K562 (cell line): ENCODE measurements around the gene COL1A2. TPM values are rescaled to one million over a fixed set of nuclear protein-coding genes. Genes with fewer than 3 reads are reported as not detected.

Experiments used
- ATAC-seq: fragments of 200-7000 bp; cut with Tn5 transposase; 3 replicates; pipeline ENCODE4 v1.9.1; 2020; ENCODE audit warnings: moderate library complexity
- BruUV-seq: library from RNA; stranded (reverse); fragments of 400-500 nt; replicated peaks from 2 replicates; lab custom pipeline; 2021; lab: Mats Ljungman, UMichigan
- CTCF ChIA-PET: fragments of 300-600 bp; formaldehyde crosslinking; extraction: SDS; loops from one replicate; lab custom pipeline; 2021; ENCODE audit warnings: low intra/inter-chr PET ratio; lab: Yijun Ruan, JAX
- POLR2A ChIA-PET: fragments of 300-600, 350-650 bp; sonication (Branson Sonifier 250); formaldehyde crosslinking; extraction: SDS; loops from one replicate; lab custom pipeline; 2021; ENCODE audit warnings: antibody characterized with exemption, inconsistent platforms; lab: Yijun Ruan, JAX
- DNase-seq, 4 experiments: peaks; one replicate each; pipeline versions ENCODE4 v3.0.0 to v3.0.0-alpha.2; 2011 to 2018; ENCODE audit warnings: low spot score in 3 of 4, mixed read lengths in 3 of 4; ENCODE audit errors: extremely low read depth in 1 of 4
- FAIRE-seq: peaks from 2 replicates; lab custom pipeline; 2011; peaks lifted over from hg19 to GRCh38; lab: Jason Lieb, UNC
- H2AFZ ChIP-seq: 2 replicates; pipeline ENCODE4 v1.6.0; 2011; ENCODE audit warnings: low read depth, low read length, control low read depth, inconsistent platforms
- H3K27ac ChIP-seq: fragments of 200-600 bp; 3 replicates; pipeline ENCODE4 v1.8.0; 2011; ENCODE audit warnings: low read depth, mild to moderate bottlenecking, control low read depth, inconsistent platforms, low read length, moderate library complexity, mixed read lengths; ENCODE audit errors: extremely low read depth
- H3K27me3 ChIP-seq, 2 experiments: fragments of 300-600 bp in 1 of 2; 2 replicates in 1 of 2; 3 replicates in 1 of 2; pipeline versions ENCODE4 v1.6.0 to v1.8.0; 2011; ENCODE audit warnings: inconsistent platforms in 2 of 2, low read length in 2 of 2, mild to moderate bottlenecking in 1 of 2, mixed read lengths in 1 of 2, moderate library complexity in 1 of 2; ENCODE audit not compliant: control insufficient read depth in 2 of 2, insufficient read depth in 2 of 2
- H3K36me3 ChIP-seq: fragments of 300-600 bp; 3 replicates; pipeline ENCODE4 v1.8.0; 2011; ENCODE audit warnings: mild to moderate bottlenecking, low read length, inconsistent platforms; ENCODE audit not compliant: control insufficient read depth, insufficient read depth
- H3K4me1 ChIP-seq, 2 experiments: fragments of 200-600 bp in 1 of 2; replicated peaks in 1 of 2; 2 replicates in 1 of 2; 3 replicates in 1 of 2; pipeline versions ENCODE4 v1.5.1 to v1.8.0; 2011; ENCODE audit warnings: inconsistent platforms in 2 of 2, low read length in 2 of 2, mild to moderate bottlenecking in 1 of 2, mixed read lengths in 1 of 2, moderate library complexity in 1 of 2; ENCODE audit not compliant: control insufficient read depth in 2 of 2, insufficient read depth in 2 of 2
- H3K4me2 ChIP-seq: 2 replicates; pipeline ENCODE4 v1.6.1; 2011; ENCODE audit warnings: low read length, control low read depth, inconsistent platforms, mixed read lengths; ENCODE audit not compliant: insufficient read depth
- H3K4me3 ChIP-seq: fragments of 200-600 bp; sonication (generic), shearing (Covaris generic); 2 replicates; pipeline ENCODE4 v1.5.1; 2016; ENCODE audit warnings: control low read depth, inconsistent platforms
- H3K79me2 ChIP-seq: fragments of 200-600 bp; 3 replicates; pipeline ENCODE4 v1.8.0; 2011; ENCODE audit warnings: low read length, inconsistent platforms; ENCODE audit not compliant: control insufficient read depth, insufficient read depth
- H3K9ac ChIP-seq, 2 experiments: 2 replicates each; pipeline versions ENCODE4 v1.6.0 to v1.6.1; 2011; ENCODE audit warnings: low read depth in 2 of 2, low read length in 2 of 2, control low read depth in 1 of 2, inconsistent platforms in 1 of 2, mild to moderate bottlenecking in 1 of 2, mixed read lengths in 1 of 2; ENCODE audit not compliant: insufficient read depth in 1 of 2
- H3K9me1 ChIP-seq: one replicate; pipeline ENCODE4 v1.6.0; 2011; ENCODE audit warnings: inconsistent platforms, mild to moderate bottlenecking, low read length, moderate library complexity; ENCODE audit not compliant: control insufficient read depth, insufficient read depth
- H3K9me3 ChIP-seq: replicated peaks from 2 replicates; pipeline ENCODE4 v1.5.1; 2011; ENCODE audit warnings: low read depth, low read length, inconsistent platforms; ENCODE audit not compliant: control insufficient read depth, insufficient read depth
- H4K20me1 ChIP-seq: replicated peaks from 2 replicates; pipeline ENCODE4 v1.6.1; 2011; ENCODE audit warnings: low read length, inconsistent platforms, mixed read lengths; ENCODE audit not compliant: control insufficient read depth, insufficient read depth
- WGBS: fragments of 100-300 bp; shearing (Covaris generic); methylation state at CpG from one replicate; pipeline ENCODE4 v1.1.6; 2016; ENCODE audit warnings: low coverage, mixed read lengths; ENCODE audit not compliant: insufficient coverage; ENCODE audit errors: missing lambda C conversion rate; 5-methylcytosine and 5-hydroxymethylcytosine counted together
- in situ Hi-C: fragments of 300-500 bp; cut with MboI; formaldehyde crosslinking; loops from 4 replicates; pipeline ENCODE4 v1.15.0; 2018; ENCODE audit warnings: inconsistent platforms, mixed read lengths
- intact Hi-C: fragments of 100-400 bp; cut with micrococcal nuclease; formaldehyde crosslinking; loops from 2 replicates; pipeline ENCODE4 v1.14.2; 2022
- polyA plus RNA-seq, 8 experiments: library from polyadenylated mRNA; depleted of rRNA in 4 of 8; stranded (reverse) in 5 of 8; unstranded in 3 of 8; fragments of >200 nt; fragmentation: Nextera tagmentation in 2 of 8; fragmentation: Illumina TruSeq in 1 of 8; extraction: Ambion mirVana in 2 of 8; extraction: Trizol in 1 of 8; gene quantifications; 2 replicates each; pipeline versions ENCODE4 v1.2.1 to v1.2.3, GENCODE V29; 2011 to 2014; ENCODE audit warnings: inconsistent platforms in 1 of 8, missing spikeins in 1 of 8
- total RNA-seq, 7 experiments: library from RNA; depleted of rRNA in 6 of 7; stranded (reverse); fragments of >200 nt in 6 of 7; fragmentation: Illumina TruSeq in 2 of 7; extraction: Trizol in 2 of 7; gene quantifications; 2 replicates each; pipeline versions ENCODE4 v1.2.1 to v1.2.3, GENCODE V29; 2011 to 2021; ENCODE audit warnings: low replicate concordance in 1 of 7
- TF ChIP-seq, protein P1 (sequence below), 2 experiments: fragments of 450-650 bp in 1 of 2; sonication (generic) in 1 of 2; formaldehyde crosslinking in 1 of 2; IDR thresholded peaks; 2 replicates each; pipeline versions ENCODE4 v1.7.1 to v1.9.0; 2016 to 2022; ENCODE audit warnings: inconsistent platforms in 1 of 2, mild to moderate bottlenecking in 1 of 2, missing genetic modification reagents in 1 of 2
- TF ChIP-seq, protein P2 (sequence below): sonication (generic); formaldehyde crosslinking; IDR thresholded peaks from 2 replicates; pipeline ENCODE4 v1.8.1; 2023; ENCODE audit warnings: missing genetic modification reagents, mild to moderate bottlenecking, borderline replicate concordance
- TF ChIP-seq, protein P3 (sequence below): sonication (generic); formaldehyde crosslinking; IDR thresholded peaks from 2 replicates; pipeline ENCODE4 v1.8.0; 2022; ENCODE audit warnings: mild to moderate bottlenecking, low read depth, missing genetic modification reagents

Gene COL1A2
- total and polyA plus RNA-seq, 9 of the 15 experiments (the other 6 are each of a cell fraction or from before 2014, with no cell fraction given) = 0.94 to 11.6 (median 1.7) TPM

DNA sequence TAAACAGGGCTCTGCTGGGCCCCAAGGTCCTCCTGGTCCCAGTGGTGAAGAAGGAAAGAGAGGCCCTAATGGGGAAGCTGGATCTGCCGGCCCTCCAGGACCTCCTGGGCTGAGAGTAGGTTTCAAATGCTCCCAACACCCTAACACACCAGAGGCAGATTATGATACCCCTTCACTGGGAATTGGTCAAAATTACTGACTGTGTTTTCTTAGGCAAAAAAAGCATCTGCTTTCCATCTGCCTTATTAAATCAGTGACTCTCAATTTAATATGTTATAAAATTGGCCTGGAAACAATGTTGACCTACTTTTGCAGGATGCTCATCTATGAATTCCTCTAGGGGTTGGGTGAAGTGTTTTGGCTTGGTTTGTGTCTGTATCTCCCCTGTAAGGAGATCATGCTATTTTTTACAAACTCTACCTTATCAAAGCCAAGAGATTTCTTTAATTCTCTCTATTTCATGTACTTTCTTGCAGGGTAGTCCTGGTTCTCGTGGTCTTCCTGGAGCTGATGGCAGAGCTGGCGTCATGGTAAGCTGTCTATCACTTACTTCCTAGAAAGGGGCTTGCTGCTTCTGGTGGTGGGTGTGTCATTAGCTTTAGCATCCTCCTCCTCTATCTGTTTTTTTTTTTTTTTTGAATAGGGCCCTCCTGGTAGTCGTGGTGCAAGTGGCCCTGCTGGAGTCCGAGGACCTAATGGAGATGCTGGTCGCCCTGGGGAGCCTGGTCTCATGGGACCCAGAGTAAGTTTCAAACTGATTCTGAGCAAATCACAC, 15.9 kb downstream of the COL1A2 start:
- Histone ChIP-seq H3K27ac (no peak overlapping the region), H3K36me3 (no peaks in the 10 kb centered on the region), H2AFZ (no peak overlapping the region), H3K4me1 (no peaks in the 10 kb centered on the region), H3K27me3 (no peaks in the 10 kb centered on the region; a peak in 1 of 5 replicates), H3K9ac (no peak overlapping the region), H3K9me3 (no peaks in the 10 kb centered on the region), H3K4me3 (no peak overlapping the region), H3K9me1 (no peaks in the 10 kb centered on the region), H3K79me2 (no peaks in the 10 kb centered on the region), H4K20me1 (no peaks in the 10 kb centered on the region), H3K4me2 (no peak overlapping the region)
- DNase-seq (no peak), FAIRE-seq (no peak), ATAC-seq (no peak)
- intact Hi-C loops = no loop called here
- 1% methylated on average over 6 of the region's 6 CpGs for WGBS
- POLR2A ChIA-PET = no interaction called here
- CTCF ChIA-PET = no interaction called here
- BruUV-seq = no TSS peak
- in situ Hi-C loops = no loop called here
- TF ChIP-seq, protein P1, sequence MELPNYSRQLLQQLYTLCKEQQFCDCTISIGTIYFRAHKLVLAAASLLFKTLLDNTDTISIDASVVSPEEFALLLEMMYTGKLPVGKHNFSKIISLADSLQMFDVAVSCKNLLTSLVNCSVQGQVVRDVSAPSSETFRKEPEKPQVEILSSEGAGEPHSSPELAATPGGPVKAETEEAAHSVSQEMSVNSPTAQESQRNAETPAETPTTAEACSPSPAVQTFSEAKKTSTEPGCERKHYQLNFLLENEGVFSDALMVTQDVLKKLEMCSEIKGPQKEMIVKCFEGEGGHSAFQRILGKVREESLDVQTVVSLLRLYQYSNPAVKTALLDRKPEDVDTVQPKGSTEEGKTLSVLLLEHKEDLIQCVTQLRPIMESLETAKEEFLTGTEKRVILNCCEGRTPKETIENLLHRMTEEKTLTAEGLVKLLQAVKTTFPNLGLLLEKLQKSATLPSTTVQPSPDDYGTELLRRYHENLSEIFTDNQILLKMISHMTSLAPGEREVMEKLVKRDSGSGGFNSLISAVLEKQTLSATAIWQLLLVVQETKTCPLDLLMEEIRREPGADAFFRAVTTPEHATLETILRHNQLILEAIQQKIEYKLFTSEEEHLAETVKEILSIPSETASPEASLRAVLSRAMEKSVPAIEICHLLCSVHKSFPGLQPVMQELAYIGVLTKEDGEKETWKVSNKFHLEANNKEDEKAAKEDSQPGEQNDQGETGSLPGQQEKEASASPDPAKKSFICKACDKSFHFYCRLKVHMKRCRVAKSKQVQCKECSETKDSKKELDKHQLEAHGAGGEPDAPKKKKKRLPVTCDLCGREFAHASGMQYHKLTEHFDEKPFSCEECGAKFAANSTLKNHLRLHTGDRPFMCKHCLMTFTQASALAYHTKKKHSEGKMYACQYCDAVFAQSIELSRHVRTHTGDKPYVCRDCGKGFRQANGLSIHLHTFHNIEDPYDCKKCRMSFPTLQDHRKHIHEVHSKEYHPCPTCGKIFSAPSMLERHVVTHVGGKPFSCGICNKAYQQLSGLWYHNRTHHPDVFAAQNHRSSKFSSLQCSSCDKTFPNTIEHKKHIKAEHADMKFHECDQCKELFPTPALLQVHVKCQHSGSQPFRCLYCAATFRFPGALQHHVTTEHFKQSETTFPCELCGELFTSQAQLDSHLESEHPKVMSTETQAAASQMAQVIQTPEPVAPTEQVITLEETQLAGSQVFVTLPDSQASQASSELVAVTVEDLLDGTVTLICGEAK (IDR thresholded peaks at IDR 0.05) = no peak
- TF ChIP-seq, protein P1 (CRISPR knock-in tag; IDR thresholded peaks at IDR 0.05) = no peak
- TF ChIP-seq, protein P2, sequence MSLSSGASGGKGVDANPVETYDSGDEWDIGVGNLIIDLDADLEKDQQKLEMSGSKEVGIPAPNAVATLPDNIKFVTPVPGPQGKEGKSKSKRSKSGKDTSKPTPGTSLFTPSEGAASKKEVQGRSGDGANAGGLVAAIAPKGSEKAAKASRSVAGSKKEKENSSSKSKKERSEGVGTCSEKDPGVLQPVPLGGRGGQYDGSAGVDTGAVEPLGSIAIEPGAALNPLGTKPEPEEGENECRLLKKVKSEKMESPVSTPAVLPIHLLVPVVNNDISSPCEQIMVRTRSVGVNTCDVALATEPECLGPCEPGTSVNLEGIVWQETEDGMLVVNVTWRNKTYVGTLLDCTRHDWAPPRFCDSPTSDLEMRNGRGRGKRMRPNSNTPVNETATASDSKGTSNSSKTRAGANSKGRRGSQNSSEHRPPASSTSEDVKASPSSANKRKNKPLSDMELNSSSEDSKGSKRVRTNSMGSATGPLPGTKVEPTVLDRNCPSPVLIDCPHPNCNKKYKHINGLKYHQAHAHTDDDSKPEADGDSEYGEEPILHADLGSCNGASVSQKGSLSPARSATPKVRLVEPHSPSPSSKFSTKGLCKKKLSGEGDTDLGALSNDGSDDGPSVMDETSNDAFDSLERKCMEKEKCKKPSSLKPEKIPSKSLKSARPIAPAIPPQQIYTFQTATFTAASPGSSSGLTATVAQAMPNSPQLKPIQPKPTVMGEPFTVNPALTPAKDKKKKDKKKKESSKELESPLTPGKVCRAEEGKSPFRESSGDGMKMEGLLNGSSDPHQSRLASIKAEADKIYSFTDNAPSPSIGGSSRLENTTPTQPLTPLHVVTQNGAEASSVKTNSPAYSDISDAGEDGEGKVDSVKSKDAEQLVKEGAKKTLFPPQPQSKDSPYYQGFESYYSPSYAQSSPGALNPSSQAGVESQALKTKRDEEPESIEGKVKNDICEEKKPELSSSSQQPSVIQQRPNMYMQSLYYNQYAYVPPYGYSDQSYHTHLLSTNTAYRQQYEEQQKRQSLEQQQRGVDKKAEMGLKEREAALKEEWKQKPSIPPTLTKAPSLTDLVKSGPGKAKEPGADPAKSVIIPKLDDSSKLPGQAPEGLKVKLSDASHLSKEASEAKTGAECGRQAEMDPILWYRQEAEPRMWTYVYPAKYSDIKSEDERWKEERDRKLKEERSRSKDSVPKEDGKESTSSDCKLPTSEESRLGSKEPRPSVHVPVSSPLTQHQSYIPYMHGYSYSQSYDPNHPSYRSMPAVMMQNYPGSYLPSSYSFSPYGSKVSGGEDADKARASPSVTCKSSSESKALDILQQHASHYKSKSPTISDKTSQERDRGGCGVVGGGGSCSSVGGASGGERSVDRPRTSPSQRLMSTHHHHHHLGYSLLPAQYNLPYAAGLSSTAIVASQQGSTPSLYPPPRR (CRISPR knock-in tag) = no peak
- TF ChIP-seq, protein P3, sequence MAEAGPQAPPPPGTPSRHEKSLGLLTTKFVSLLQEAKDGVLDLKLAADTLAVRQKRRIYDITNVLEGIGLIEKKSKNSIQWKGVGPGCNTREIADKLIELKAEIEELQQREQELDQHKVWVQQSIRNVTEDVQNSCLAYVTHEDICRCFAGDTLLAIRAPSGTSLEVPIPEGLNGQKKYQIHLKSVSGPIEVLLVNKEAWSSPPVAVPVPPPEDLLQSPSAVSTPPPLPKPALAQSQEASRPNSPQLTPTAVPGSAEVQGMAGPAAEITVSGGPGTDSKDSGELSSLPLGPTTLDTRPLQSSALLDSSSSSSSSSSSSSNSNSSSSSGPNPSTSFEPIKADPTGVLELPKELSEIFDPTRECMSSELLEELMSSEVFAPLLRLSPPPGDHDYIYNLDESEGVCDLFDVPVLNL (CRISPR knock-in tag) = no peak
